Upper lobe of right lung (tissue), 1 donor: ENCODE results near the gene EFS. TPM values are rescaled to one million over a fixed set of nuclear protein-coding genes. Genes with fewer than 3 reads are reported as not detected.

Experiments used
- ATAC-seq: fragments of 200-7000 bp; cut with Tn5 transposase; one replicate; pipeline ENCODE4 v1.9.1; 2020; ENCODE audit warnings: mild to moderate bottlenecking, moderate library complexity
- DNase-seq: peaks from one replicate; pipeline ENCODE4 v3.0.0-alpha.2; 2020
- H3K27ac ChIP-seq: fragments of 200-600 bp; one replicate; pipeline ENCODE4 v1.8.0; 2022
- H3K27me3 ChIP-seq: fragments of 200-600 bp; one replicate; pipeline ENCODE4 v1.8.0; 2022; ENCODE audit warnings: mild to moderate bottlenecking
- H3K36me3 ChIP-seq: fragments of 200-600 bp; one replicate; pipeline ENCODE4 v1.8.0; 2022
- H3K4me1 ChIP-seq: fragments of 200-600 bp; one replicate; pipeline ENCODE4 v1.8.0; 2022
- H3K4me3 ChIP-seq: fragments of 200-600 bp; one replicate; pipeline ENCODE4 v1.8.0; 2022; ENCODE audit warnings: mild to moderate bottlenecking
- H3K9me3 ChIP-seq: fragments of 200-600 bp; one replicate; pipeline ENCODE4 v1.8.0; 2022
- intact Hi-C: fragments of 100-400 bp; cut with DNase I; formaldehyde crosslinking; loops from one replicate; pipeline ENCODE4 v1.11.0; 2022
- total RNA-seq: library from RNA; stranded (reverse); fragmentation: NEBNext Ultra II Directional; extraction: Animal tissue kit (Norgen Biotek cat#: 25700); gene quantifications from one replicate; pipeline ENCODE4 v1.2.1, GENCODE V29; 2021
- TF ChIP-seq, protein P1 (sequence below): fragments of 200-600 bp; IDR thresholded peaks from one replicate; pipeline ENCODE4 v1.8.0; 2022; ENCODE audit warnings: antibody characterized with exemption
- donor health status: DM: no; HTN: yes; CAD: no; lungs with severe emphysema.

EFS gene
- total RNA-seq, 1 donor from 2014 or later = 10.4 TPM

GRCh38 chr14:23358042-23358441, 6.9 kb downstream of the EFS start:
- intact Hi-C loops = no loop called here

DNA sequence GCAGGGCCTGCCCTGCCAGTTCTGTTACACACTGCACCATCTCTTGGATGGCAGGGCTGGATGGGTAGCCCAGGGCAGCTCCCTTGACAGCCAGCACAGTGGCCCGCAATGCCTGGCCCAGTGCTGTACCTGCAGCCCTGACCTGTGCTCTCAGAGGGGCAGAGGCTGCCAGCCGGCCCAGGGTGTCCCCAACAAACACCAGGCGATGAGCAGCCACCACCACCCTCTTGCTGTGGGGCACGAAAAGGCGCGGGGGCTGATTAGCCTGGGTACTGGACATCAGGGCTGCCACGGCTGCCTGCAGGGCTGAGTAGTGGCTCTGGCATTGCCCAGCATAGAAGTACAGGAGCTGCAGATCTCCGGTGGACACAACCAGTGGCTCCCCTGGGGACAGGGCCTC, 7.7 kb downstream of the EFS start:
- H3K4me3 ChIP-seq = no peak overlapping the region
- intact Hi-C loops = no loop called here
- H3K36me3 ChIP-seq = no peaks in the 10 kb centered on the region
- ATAC-seq = no peak
- TF ChIP-seq, protein P1, sequence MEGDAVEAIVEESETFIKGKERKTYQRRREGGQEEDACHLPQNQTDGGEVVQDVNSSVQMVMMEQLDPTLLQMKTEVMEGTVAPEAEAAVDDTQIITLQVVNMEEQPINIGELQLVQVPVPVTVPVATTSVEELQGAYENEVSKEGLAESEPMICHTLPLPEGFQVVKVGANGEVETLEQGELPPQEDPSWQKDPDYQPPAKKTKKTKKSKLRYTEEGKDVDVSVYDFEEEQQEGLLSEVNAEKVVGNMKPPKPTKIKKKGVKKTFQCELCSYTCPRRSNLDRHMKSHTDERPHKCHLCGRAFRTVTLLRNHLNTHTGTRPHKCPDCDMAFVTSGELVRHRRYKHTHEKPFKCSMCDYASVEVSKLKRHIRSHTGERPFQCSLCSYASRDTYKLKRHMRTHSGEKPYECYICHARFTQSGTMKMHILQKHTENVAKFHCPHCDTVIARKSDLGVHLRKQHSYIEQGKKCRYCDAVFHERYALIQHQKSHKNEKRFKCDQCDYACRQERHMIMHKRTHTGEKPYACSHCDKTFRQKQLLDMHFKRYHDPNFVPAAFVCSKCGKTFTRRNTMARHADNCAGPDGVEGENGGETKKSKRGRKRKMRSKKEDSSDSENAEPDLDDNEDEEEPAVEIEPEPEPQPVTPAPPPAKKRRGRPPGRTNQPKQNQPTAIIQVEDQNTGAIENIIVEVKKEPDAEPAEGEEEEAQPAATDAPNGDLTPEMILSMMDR = no peak
- no peaks in the 10 kb centered on the region for H3K9me3 ChIP-seq
- H3K27me3 ChIP-seq = peaks cover 10% of the 10 kb centered on the region
- H3K4me1 ChIP-seq = no peaks in the 10 kb centered on the region
- H3K27ac ChIP-seq = no peak overlapping the region
- DNase-seq = no peak

More at GRCh38 chr14:23358042-23358441, 6.9 kb downstream of the EFS start:
- H3K27ac ChIP-seq = no peak overlapping the region
- DNase-seq (no peak), ATAC-seq (no peak)
- H3K4me1 ChIP-seq = peaks cover under 1% of the 10 kb centered on the region
- H3K27me3 ChIP-seq = peaks cover 4% of the 10 kb centered on the region
- H3K36me3 ChIP-seq = no peaks in the 10 kb centered on the region
- H3K4me3 ChIP-seq = no peak overlapping the region
- TF ChIP-seq, protein P1 = no peak
- H3K9me3 ChIP-seq = no peaks in the 10 kb centered on the region

GRCh38 chr14:23356662-23357061, 8.3 kb downstream of the EFS start:
- DNase-seq = no peak
- no peaks in the 10 kb centered on the region for H3K9me3 ChIP-seq

GRCh38 chr14:23355871-23356435, 9.0 kb downstream of the EFS start:
- no peak overlapping the region for H3K27ac ChIP-seq
- H3K9me3 ChIP-seq = no peaks in the 10 kb centered on the region
- no peak overlapping the region for H3K4me3 ChIP-seq
- no peak for ATAC-seq
- no peaks in the 10 kb centered on the region for H3K36me3 ChIP-seq
- H3K27me3 ChIP-seq = peaks cover 23% of the 10 kb centered on the region
- no peak for DNase-seq
- peaks cover 7% of the 10 kb centered on the region for H3K4me1 ChIP-seq
- intact Hi-C loops = no loop called here
- TF ChIP-seq, protein P1 = no peak

More at GRCh38 chr14:23356662-23357061, 8.3 kb downstream of the EFS start:
- TF ChIP-seq, protein P1 = no peak
- H3K27ac ChIP-seq = no peak overlapping the region
- H3K4me3 ChIP-seq = no peak overlapping the region
- peaks cover 5% of the 10 kb centered on the region for H3K4me1 ChIP-seq
- intact Hi-C loops = no loop called here
- no peak for ATAC-seq
- peaks cover 16% of the 10 kb centered on the region for H3K27me3 ChIP-seq
- H3K36me3 ChIP-seq = no peaks in the 10 kb centered on the region

- Histone ChIP-seq H3K4me1 (peaks cover 7% of the 10 kb centered on the region), H3K36me3 (no peaks in the 10 kb centered on the region), H3K4me3 (no peak overlapping the region), H3K9me3 (no peaks in the 10 kb centered on the region), H3K27me3 (peaks cover 26% of the 10 kb centered on the region), H3K27ac (no peak overlapping the region)
- intact Hi-C loops = no loop called here
- ATAC-seq (no peak), DNase-seq (no peak)
- TF ChIP-seq, protein P1 = no peak
These were observed 10.0 kb downstream of the EFS start for GRCh38 chr14:23354990-23355389.

DNA sequence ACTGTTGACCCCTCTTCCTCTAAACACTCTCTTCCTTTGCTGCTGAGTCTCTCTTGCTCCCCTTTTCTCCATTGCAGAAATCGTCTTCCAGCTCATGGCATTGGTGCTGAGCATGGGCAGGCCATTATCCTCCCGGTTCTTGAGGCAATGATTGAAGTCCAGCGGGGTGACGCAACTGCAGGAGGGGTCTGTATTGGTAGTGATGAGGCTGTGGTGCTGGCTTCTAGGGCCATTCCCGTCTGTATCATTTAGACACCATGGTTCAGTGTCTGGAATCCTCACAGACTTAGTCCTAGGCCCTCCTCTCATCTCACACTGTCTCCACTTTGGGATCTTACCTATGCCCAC, 11.6 kb downstream of the EFS start:
- intact Hi-C loops = no loop called here
- ATAC-seq (no peak), DNase-seq (no peak)
- H3K36me3 ChIP-seq = no peaks in the 10 kb centered on the region
- TF ChIP-seq, protein P1 = no peak
- no peak overlapping the region for H3K4me3 ChIP-seq
- no peak overlapping the region for H3K27ac ChIP-seq
- peaks cover 7% of the 10 kb centered on the region for H3K4me1 ChIP-seq
- H3K27me3 ChIP-seq = peaks cover 26% of the 10 kb centered on the region
- no peaks in the 10 kb centered on the region for H3K9me3 ChIP-seq
